Adipocyte (in vitro differentiated cells): ENCODE measurements around the gene SIDT1.

Experiments used
- DNase-seq: peaks from one replicate; pipeline ENCODE4 v3.0.0-alpha.2; 2015; ENCODE audit warnings: low read depth
- H3K27me3 ChIP-seq: replicated peaks from 2 replicates; pipeline ENCODE4 v1.7.0; 2013; ENCODE audit warnings: mild to moderate bottlenecking, low read length, moderate library complexity; ENCODE audit not compliant: control insufficient read depth, insufficient read depth
- H3K36me3 ChIP-seq: 2 replicates; pipeline ENCODE4 v1.7.0; 2013; ENCODE audit warnings: low read length, mild to moderate bottlenecking, moderate library complexity; ENCODE audit not compliant: control insufficient read depth, insufficient read depth, severe bottlenecking
- H3K4me1 ChIP-seq: 2 replicates; pipeline ENCODE4 v1.7.0; 2013; ENCODE audit warnings: mild to moderate bottlenecking, low read length, moderate library complexity; ENCODE audit not compliant: control insufficient read depth, insufficient read depth
- H3K4me3 ChIP-seq: 2 replicates; pipeline ENCODE4 v1.7.0; 2013; ENCODE audit warnings: mild to moderate bottlenecking, low read length, moderate library complexity
- H3K9ac ChIP-seq: 2 replicates; pipeline ENCODE4 v1.7.0; 2013; ENCODE audit warnings: mild to moderate bottlenecking, low read length, moderate library complexity
- H3K9me3 ChIP-seq: 2 replicates; pipeline ENCODE4 v1.7.0; 2013; ENCODE audit warnings: mild to moderate bottlenecking, low read length, moderate library complexity; ENCODE audit not compliant: control insufficient read depth

Gene SIDT1

GRCh38 chr3:113565555-113565954 lies 33.2 kb downstream of the SIDT1 start:
- Histone ChIP-seq H3K27me3 (peaks cover 28% of the 10 kb centered on the region), H3K9me3 (no peaks in the 10 kb centered on the region), H3K4me3 (no peak overlapping the region), H3K4me1 (no peaks in the 10 kb centered on the region), H3K9ac (no peak overlapping the region), H3K36me3 (no peaks in the 10 kb centered on the region)
- no peak for DNase-seq

GRCh38 chr3:113570158-113570557 lies 37.8 kb downstream of the SIDT1 start:
- H3K4me3 ChIP-seq, result no peak overlapping the region
- DNase-seq, result no peak

GRCh38 chr3:113571360-113571759 lies 39.0 kb downstream of the SIDT1 start:
- no peak for DNase-seq
- no peaks in the 10 kb centered on the region for H3K36me3 ChIP-seq
- H3K9me3 ChIP-seq, result no peaks in the 10 kb centered on the region
- H3K9ac ChIP-seq, result no peak overlapping the region
- peaks cover 42% of the 10 kb centered on the region for H3K27me3 ChIP-seq
- H3K4me1 ChIP-seq, result no peaks in the 10 kb centered on the region
- H3K4me3 ChIP-seq, result no peak overlapping the region

More at GRCh38 chr3:113570158-113570557, 37.8 kb downstream of the SIDT1 start:
- Histone ChIP-seq H3K4me1 (no peaks in the 10 kb centered on the region), H3K9ac (no peak overlapping the region), H3K36me3 (no peaks in the 10 kb centered on the region), H3K27me3 (peaks cover 46% of the 10 kb centered on the region), H3K9me3 (no peaks in the 10 kb centered on the region)

GRCh38 chr3:113573728-113574127 lies 41.4 kb downstream of the SIDT1 start:
- Histone ChIP-seq H3K4me1 (no peaks in the 10 kb centered on the region), H3K9ac (no peak overlapping the region), H3K4me3 (no peak overlapping the region), H3K36me3 (no peaks in the 10 kb centered on the region), H3K27me3 (peaks cover 33% of the 10 kb centered on the region), H3K9me3 (no peaks in the 10 kb centered on the region)
- no peak for DNase-seq

- Histone ChIP-seq H3K36me3 (no peaks in the 10 kb centered on the region), H3K9me3 (no peaks in the 10 kb centered on the region), H3K4me1 (no peaks in the 10 kb centered on the region), H3K9ac (no peak overlapping the region), H3K4me3 (no peak overlapping the region), H3K27me3 (peaks cover 33% of the 10 kb centered on the region)
- no peak for DNase-seq
These were observed 41.9 kb downstream of the SIDT1 start for GRCh38 chr3:113574213-113574612.

GRCh38 chr3:113575206-113575605 lies 42.9 kb downstream of the SIDT1 start:
- Histone ChIP-seq H3K4me3 (no peak overlapping the region), H3K4me1 (no peaks in the 10 kb centered on the region), H3K27me3 (peaks cover 36% of the 10 kb centered on the region), H3K36me3 (no peaks in the 10 kb centered on the region), H3K9ac (no peak overlapping the region), H3K9me3 (no peaks in the 10 kb centered on the region)
- DNase-seq, result no peak

- H3K27me3 ChIP-seq, result peaks cover 17% of the 10 kb centered on the region
- H3K4me1 ChIP-seq, result no peaks in the 10 kb centered on the region
- no peak overlapping the region for H3K9ac ChIP-seq
- no peak overlapping the region for H3K4me3 ChIP-seq
- no peak for DNase-seq
- H3K36me3 ChIP-seq, result no peaks in the 10 kb centered on the region
- H3K9me3 ChIP-seq, result no peaks in the 10 kb centered on the region
These were observed 52.9 kb downstream of the SIDT1 start for GRCh38 chr3:113585228-113585627.

- no peak overlapping the region for H3K4me3 ChIP-seq
- no peaks in the 10 kb centered on the region for H3K9me3 ChIP-seq
- no peaks in the 10 kb centered on the region for H3K4me1 ChIP-seq
- H3K9ac ChIP-seq, result no peak overlapping the region
- no peaks in the 10 kb centered on the region for H3K36me3 ChIP-seq
- peaks cover 16% of the 10 kb centered on the region for H3K27me3 ChIP-seq
- DNase-seq, result no peak
These were observed 53.4 kb downstream of the SIDT1 start for GRCh38 chr3:113585720-113586119.

- Histone ChIP-seq H3K9ac (no peak overlapping the region), H3K36me3 (no peaks in the 10 kb centered on the region), H3K4me1 (no peaks in the 10 kb centered on the region), H3K27me3 (peaks cover 14% of the 10 kb centered on the region), H3K4me3 (no peak overlapping the region), H3K9me3 (no peaks in the 10 kb centered on the region)
- DNase-seq, result no peak
These were observed 56.5 kb downstream of the SIDT1 start for GRCh38 chr3:113588806-113589205.

- H3K4me3 ChIP-seq, result no peak overlapping the region
- H3K9me3 ChIP-seq, result no peaks in the 10 kb centered on the region
- no peak for DNase-seq
- H3K27me3 ChIP-seq, result peaks cover 13% of the 10 kb centered on the region
- H3K36me3 ChIP-seq, result no peaks in the 10 kb centered on the region
- H3K4me1 ChIP-seq, result no peaks in the 10 kb centered on the region
- no peak overlapping the region for H3K9ac ChIP-seq
These were observed 57.6 kb downstream of the SIDT1 start for GRCh38 chr3:113589971-113590370.

GRCh38 chr3:113590983-113591382 lies 58.6 kb downstream of the SIDT1 start:
- H3K9me3 ChIP-seq, result no peaks in the 10 kb centered on the region
- H3K4me1 ChIP-seq, result no peaks in the 10 kb centered on the region
- no peak overlapping the region for H3K4me3 ChIP-seq
- peaks cover 4% of the 10 kb centered on the region for H3K27me3 ChIP-seq
- no peak for DNase-seq
- H3K36me3 ChIP-seq, result no peaks in the 10 kb centered on the region
- H3K9ac ChIP-seq, result no peak overlapping the region

- H3K4me1 ChIP-seq, result no peaks in the 10 kb centered on the region
- H3K9ac ChIP-seq, result no peak overlapping the region
- no peak for DNase-seq
- no peaks in the 10 kb centered on the region for H3K9me3 ChIP-seq
- H3K27me3 ChIP-seq, result no peaks in the 10 kb centered on the region
- H3K4me3 ChIP-seq, result no peak overlapping the region
- no peaks in the 10 kb centered on the region for H3K36me3 ChIP-seq
These were observed 61.7 kb downstream of the SIDT1 start for GRCh38 chr3:113594066-113594465.
